K562 (cell line): ENCODE data around the gene PTPRM. TPM values are rescaled to one million over a fixed set of nuclear protein-coding genes. Genes with fewer than 3 reads are reported as not detected.

Experiments
- ATAC-seq: fragments of 200-7000 bp; cut with Tn5 transposase; 3 replicates; pipeline ENCODE4 v1.9.1; 2020; ENCODE audit warnings: moderate library complexity
- BruUV-seq: library from RNA; stranded (reverse); fragments of 400-500 nt; replicated peaks from 2 replicates; lab custom pipeline; 2021; lab: Mats Ljungman, UMichigan
- CTCF ChIA-PET: fragments of 300-600 bp; formaldehyde crosslinking; extraction: SDS; loops from one replicate; lab custom pipeline; 2021; ENCODE audit warnings: low intra/inter-chr PET ratio; lab: Yijun Ruan, JAX
- POLR2A ChIA-PET: fragments of 300-600, 350-650 bp; sonication (Branson Sonifier 250); formaldehyde crosslinking; extraction: SDS; loops from one replicate; lab custom pipeline; 2021; ENCODE audit warnings: antibody characterized with exemption, inconsistent platforms; lab: Yijun Ruan, JAX
- DNase-seq, 4 experiments: peaks; one replicate each; pipeline versions ENCODE4 v3.0.0 to v3.0.0-alpha.2; 2011 to 2018; ENCODE audit warnings: low spot score in 3 of 4, mixed read lengths in 3 of 4; ENCODE audit errors: extremely low read depth in 1 of 4
- FAIRE-seq: peaks from 2 replicates; lab custom pipeline; 2011; peaks lifted over from hg19 to GRCh38; lab: Jason Lieb, UNC
- H2AFZ ChIP-seq: 2 replicates; pipeline ENCODE4 v1.6.0; 2011; ENCODE audit warnings: low read depth, low read length, control low read depth, inconsistent platforms
- H3K27ac ChIP-seq: fragments of 200-600 bp; 3 replicates; pipeline ENCODE4 v1.8.0; 2011; ENCODE audit warnings: low read depth, mild to moderate bottlenecking, control low read depth, inconsistent platforms, low read length, moderate library complexity, mixed read lengths; ENCODE audit errors: extremely low read depth
- H3K27me3 ChIP-seq, 2 experiments: fragments of 300-600 bp in 1 of 2; 2 replicates in 1 of 2; 3 replicates in 1 of 2; pipeline versions ENCODE4 v1.6.0 to v1.8.0; 2011; ENCODE audit warnings: inconsistent platforms in 2 of 2, low read length in 2 of 2, mild to moderate bottlenecking in 1 of 2, mixed read lengths in 1 of 2, moderate library complexity in 1 of 2; ENCODE audit not compliant: control insufficient read depth in 2 of 2, insufficient read depth in 2 of 2
- H3K36me3 ChIP-seq: fragments of 300-600 bp; 3 replicates; pipeline ENCODE4 v1.8.0; 2011; ENCODE audit warnings: mild to moderate bottlenecking, low read length, inconsistent platforms; ENCODE audit not compliant: control insufficient read depth, insufficient read depth
- H3K4me1 ChIP-seq, 2 experiments: fragments of 200-600 bp in 1 of 2; replicated peaks in 1 of 2; 2 replicates in 1 of 2; 3 replicates in 1 of 2; pipeline versions ENCODE4 v1.5.1 to v1.8.0; 2011; ENCODE audit warnings: inconsistent platforms in 2 of 2, low read length in 2 of 2, mild to moderate bottlenecking in 1 of 2, mixed read lengths in 1 of 2, moderate library complexity in 1 of 2; ENCODE audit not compliant: control insufficient read depth in 2 of 2, insufficient read depth in 2 of 2
- H3K4me2 ChIP-seq: 2 replicates; pipeline ENCODE4 v1.6.1; 2011; ENCODE audit warnings: low read length, control low read depth, inconsistent platforms, mixed read lengths; ENCODE audit not compliant: insufficient read depth
- H3K4me3 ChIP-seq: fragments of 200-600 bp; sonication (generic), shearing (Covaris generic); 2 replicates; pipeline ENCODE4 v1.5.1; 2016; ENCODE audit warnings: control low read depth, inconsistent platforms
- H3K79me2 ChIP-seq: fragments of 200-600 bp; 3 replicates; pipeline ENCODE4 v1.8.0; 2011; ENCODE audit warnings: low read length, inconsistent platforms; ENCODE audit not compliant: control insufficient read depth, insufficient read depth
- H3K9ac ChIP-seq, 2 experiments: 2 replicates each; pipeline versions ENCODE4 v1.6.0 to v1.6.1; 2011; ENCODE audit warnings: low read depth in 2 of 2, low read length in 2 of 2, control low read depth in 1 of 2, inconsistent platforms in 1 of 2, mild to moderate bottlenecking in 1 of 2, mixed read lengths in 1 of 2; ENCODE audit not compliant: insufficient read depth in 1 of 2
- H3K9me1 ChIP-seq: one replicate; pipeline ENCODE4 v1.6.0; 2011; ENCODE audit warnings: inconsistent platforms, mild to moderate bottlenecking, low read length, moderate library complexity; ENCODE audit not compliant: control insufficient read depth, insufficient read depth
- H3K9me3 ChIP-seq: replicated peaks from 2 replicates; pipeline ENCODE4 v1.5.1; 2011; ENCODE audit warnings: low read depth, low read length, inconsistent platforms; ENCODE audit not compliant: control insufficient read depth, insufficient read depth
- H4K20me1 ChIP-seq: replicated peaks from 2 replicates; pipeline ENCODE4 v1.6.1; 2011; ENCODE audit warnings: low read length, inconsistent platforms, mixed read lengths; ENCODE audit not compliant: control insufficient read depth, insufficient read depth
- CBX8 ChIP-seq: fragments of 200-600 bp; sonication (generic); IDR thresholded peaks from 2 replicates; pipeline ENCODE4 v1.6.1; 2012; ENCODE audit warnings: borderline replicate concordance, mixed run types, low read depth, mild to moderate bottlenecking, moderate library complexity, mixed read lengths, low read length, control low read depth, inconsistent platforms; ENCODE audit not compliant: poor library complexity, severe bottlenecking; ENCODE audit errors: extremely low read depth
- HDAC8 ChIP-seq: fragments of 450-650 bp; IDR thresholded peaks from 2 replicates; pipeline ENCODE4 v1.6.1; 2016; ENCODE audit warnings: mild to moderate bottlenecking, missing genetic modification characterization, moderate library complexity, missing compliant biosample characterization
- PHF8 ChIP-seq: fragments of 200-600 bp; sonication (generic); IDR thresholded peaks from 2 replicates; pipeline ENCODE4 v1.6.1; 2012; ENCODE audit warnings: mixed run types, mild to moderate bottlenecking, inconsistent platforms, low read length, moderate library complexity, borderline replicate concordance
- RBM39 ChIP-seq: fragments of 200-400 bp; formaldehyde crosslinking; optimal IDR thresholded peaks from 2 replicates; pipeline ENCODE3; 2018; ENCODE audit warnings: low read depth, low read length
- TGIF2 ChIP-seq: sonication (generic); formaldehyde crosslinking; IDR thresholded peaks from 2 replicates; pipeline ENCODE4 v1.8.1; 2022; ENCODE audit warnings: mild to moderate bottlenecking, missing genetic modification reagents, moderate library complexity
- WGBS: fragments of 100-300 bp; shearing (Covaris generic); methylation state at CpG from one replicate; pipeline ENCODE4 v1.1.6; 2016; ENCODE audit warnings: low coverage, mixed read lengths; ENCODE audit not compliant: insufficient coverage; ENCODE audit errors: missing lambda C conversion rate; 5-methylcytosine and 5-hydroxymethylcytosine counted together
- in situ Hi-C: fragments of 300-500 bp; cut with MboI; formaldehyde crosslinking; loops from 4 replicates; pipeline ENCODE4 v1.15.0; 2018; ENCODE audit warnings: inconsistent platforms, mixed read lengths
- intact Hi-C: fragments of 100-400 bp; cut with micrococcal nuclease; formaldehyde crosslinking; loops from 2 replicates; pipeline ENCODE4 v1.14.2; 2022
- polyA plus RNA-seq, 8 experiments: library from polyadenylated mRNA; depleted of rRNA in 4 of 8; stranded (reverse) in 5 of 8; unstranded in 3 of 8; fragments of >200 nt; fragmentation: Nextera tagmentation in 2 of 8; fragmentation: Illumina TruSeq in 1 of 8; extraction: Ambion mirVana in 2 of 8; extraction: Trizol in 1 of 8; gene quantifications; 2 replicates each; pipeline versions ENCODE4 v1.2.1 to v1.2.3, GENCODE V29; 2011 to 2014; ENCODE audit warnings: inconsistent platforms in 1 of 8, missing spikeins in 1 of 8
- total RNA-seq, 7 experiments: library from RNA; depleted of rRNA in 6 of 7; stranded (reverse); fragments of >200 nt in 6 of 7; fragmentation: Illumina TruSeq in 2 of 7; extraction: Trizol in 2 of 7; gene quantifications; 2 replicates each; pipeline versions ENCODE4 v1.2.1 to v1.2.3, GENCODE V29; 2011 to 2021; ENCODE audit warnings: low replicate concordance in 1 of 7
- TF ChIP-seq, protein P1 (sequence below): sonication (generic); IDR thresholded peaks from 2 replicates; pipeline ENCODE4 v1.6.1; 2016
- TF ChIP-seq, protein P2 (sequence below): fragments of 250-450 bp; sonication (Bioruptor Pico); IDR thresholded peaks from 2 replicates; pipeline ENCODE4 v1.5.0; 2020; ENCODE audit warnings: mild to moderate bottlenecking, borderline replicate concordance
- TF ChIP-seq, protein P3 (sequence below): fragments of 450-650 bp; IDR thresholded peaks from 2 replicates; pipeline ENCODE4 v1.7.1; 2018; ENCODE audit warnings: mild to moderate bottlenecking, low read depth; ENCODE audit not compliant: partially characterized antibody
- TF ChIP-seq, protein P4 (sequence below): fragments of 250-450 bp; sonication (Bioruptor Pico); IDR thresholded peaks from 2 replicates; pipeline ENCODE4 v1.9.0; 2021; ENCODE audit warnings: mild to moderate bottlenecking, inconsistent platforms

Gene PTPRM
- total and polyA plus RNA-seq, 9 of the 15 experiments (the other 6 are each of a cell fraction or from before 2014, with no cell fraction given) = 0.03 to 0.16 (median 0.08) TPM; not detected in 3

DNA sequence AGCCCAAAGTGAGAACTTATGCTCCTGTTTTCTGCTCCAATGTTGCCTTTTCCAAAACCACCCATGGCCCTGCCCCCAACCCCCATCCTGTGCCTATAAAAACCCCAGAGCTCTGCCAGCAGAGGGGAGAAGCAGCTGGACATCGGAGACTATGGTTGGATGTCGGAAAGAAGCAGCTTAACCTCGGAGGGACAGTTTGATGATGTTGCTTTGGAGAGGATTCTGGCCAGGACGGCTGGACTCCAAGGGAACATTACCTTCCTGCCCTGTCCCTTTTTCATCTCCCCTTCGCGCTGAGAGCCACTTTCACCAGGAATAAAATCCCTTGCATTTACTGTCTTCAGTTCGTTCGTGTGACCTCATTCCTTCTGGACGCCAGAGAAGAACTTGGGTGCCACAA, 158.4 kb downstream of the PTPRM start:
- no peaks in the 10 kb centered on the region for H4K20me1 ChIP-seq
- TF ChIP-seq CBX8 (no peak), HDAC8 (tag) (no peak), PHF8 (no peak), TGIF2 (no peak), RBM39 (no peak)
- TF ChIP-seq, protein P1, sequence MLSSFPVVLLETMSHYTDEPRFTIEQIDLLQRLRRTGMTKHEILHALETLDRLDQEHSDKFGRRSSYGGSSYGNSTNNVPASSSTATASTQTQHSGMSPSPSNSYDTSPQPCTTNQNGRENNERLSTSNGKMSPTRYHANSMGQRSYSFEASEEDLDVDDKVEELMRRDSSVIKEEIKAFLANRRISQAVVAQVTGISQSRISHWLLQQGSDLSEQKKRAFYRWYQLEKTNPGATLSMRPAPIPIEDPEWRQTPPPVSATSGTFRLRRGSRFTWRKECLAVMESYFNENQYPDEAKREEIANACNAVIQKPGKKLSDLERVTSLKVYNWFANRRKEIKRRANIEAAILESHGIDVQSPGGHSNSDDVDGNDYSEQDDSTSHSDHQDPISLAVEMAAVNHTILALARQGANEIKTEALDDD = no peak
- TF ChIP-seq, protein P2, sequence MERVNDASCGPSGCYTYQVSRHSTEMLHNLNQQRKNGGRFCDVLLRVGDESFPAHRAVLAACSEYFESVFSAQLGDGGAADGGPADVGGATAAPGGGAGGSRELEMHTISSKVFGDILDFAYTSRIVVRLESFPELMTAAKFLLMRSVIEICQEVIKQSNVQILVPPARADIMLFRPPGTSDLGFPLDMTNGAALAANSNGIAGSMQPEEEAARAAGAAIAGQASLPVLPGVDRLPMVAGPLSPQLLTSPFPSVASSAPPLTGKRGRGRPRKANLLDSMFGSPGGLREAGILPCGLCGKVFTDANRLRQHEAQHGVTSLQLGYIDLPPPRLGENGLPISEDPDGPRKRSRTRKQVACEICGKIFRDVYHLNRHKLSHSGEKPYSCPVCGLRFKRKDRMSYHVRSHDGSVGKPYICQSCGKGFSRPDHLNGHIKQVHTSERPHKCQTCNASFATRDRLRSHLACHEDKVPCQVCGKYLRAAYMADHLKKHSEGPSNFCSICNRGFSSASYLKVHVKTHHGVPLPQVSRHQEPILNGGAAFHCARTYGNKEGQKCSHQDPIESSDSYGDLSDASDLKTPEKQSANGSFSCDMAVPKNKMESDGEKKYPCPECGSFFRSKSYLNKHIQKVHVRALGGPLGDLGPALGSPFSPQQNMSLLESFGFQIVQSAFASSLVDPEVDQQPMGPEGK (CRISPR knock-in tag) = no peak
- TF ChIP-seq, protein P3, sequence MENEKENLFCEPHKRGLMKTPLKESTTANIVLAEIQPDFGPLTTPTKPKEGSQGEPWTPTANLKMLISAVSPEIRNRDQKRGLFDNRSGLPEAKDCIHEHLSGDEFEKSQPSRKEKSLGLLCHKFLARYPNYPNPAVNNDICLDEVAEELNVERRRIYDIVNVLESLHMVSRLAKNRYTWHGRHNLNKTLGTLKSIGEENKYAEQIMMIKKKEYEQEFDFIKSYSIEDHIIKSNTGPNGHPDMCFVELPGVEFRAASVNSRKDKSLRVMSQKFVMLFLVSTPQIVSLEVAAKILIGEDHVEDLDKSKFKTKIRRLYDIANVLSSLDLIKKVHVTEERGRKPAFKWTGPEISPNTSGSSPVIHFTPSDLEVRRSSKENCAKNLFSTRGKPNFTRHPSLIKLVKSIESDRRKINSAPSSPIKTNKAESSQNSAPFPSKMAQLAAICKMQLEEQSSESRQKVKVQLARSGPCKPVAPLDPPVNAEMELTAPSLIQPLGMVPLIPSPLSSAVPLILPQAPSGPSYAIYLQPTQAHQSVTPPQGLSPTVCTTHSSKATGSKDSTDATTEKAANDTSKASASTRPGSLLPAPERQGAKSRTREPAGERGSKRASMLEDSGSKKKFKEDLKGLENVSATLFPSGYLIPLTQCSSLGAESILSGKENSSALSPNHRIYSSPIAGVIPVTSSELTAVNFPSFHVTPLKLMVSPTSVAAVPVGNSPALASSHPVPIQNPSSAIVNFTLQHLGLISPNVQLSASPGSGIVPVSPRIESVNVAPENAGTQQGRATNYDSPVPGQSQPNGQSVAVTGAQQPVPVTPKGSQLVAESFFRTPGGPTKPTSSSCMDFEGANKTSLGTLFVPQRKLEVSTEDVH = no peak
- TF ChIP-seq, protein P4, sequence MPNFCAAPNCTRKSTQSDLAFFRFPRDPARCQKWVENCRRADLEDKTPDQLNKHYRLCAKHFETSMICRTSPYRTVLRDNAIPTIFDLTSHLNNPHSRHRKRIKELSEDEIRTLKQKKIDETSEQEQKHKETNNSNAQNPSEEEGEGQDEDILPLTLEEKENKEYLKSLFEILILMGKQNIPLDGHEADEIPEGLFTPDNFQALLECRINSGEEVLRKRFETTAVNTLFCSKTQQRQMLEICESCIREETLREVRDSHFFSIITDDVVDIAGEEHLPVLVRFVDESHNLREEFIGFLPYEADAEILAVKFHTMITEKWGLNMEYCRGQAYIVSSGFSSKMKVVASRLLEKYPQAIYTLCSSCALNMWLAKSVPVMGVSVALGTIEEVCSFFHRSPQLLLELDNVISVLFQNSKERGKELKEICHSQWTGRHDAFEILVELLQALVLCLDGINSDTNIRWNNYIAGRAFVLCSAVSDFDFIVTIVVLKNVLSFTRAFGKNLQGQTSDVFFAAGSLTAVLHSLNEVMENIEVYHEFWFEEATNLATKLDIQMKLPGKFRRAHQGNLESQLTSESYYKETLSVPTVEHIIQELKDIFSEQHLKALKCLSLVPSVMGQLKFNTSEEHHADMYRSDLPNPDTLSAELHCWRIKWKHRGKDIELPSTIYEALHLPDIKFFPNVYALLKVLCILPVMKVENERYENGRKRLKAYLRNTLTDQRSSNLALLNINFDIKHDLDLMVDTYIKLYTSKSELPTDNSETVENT = no peak
- TF ChIP-seq, all 486 proteins: peak for 0
- intact Hi-C loops (no loop called here), in situ Hi-C loops (no loop called here)
- FAIRE-seq = no peak
- ChIA-PET POLR2A (no interaction called here), CTCF (no interaction called here)
- no peaks in the 10 kb centered on the region; a peak in 1 of 5 replicates for H3K27me3 ChIP-seq
- H3K9ac ChIP-seq = no peak overlapping the region
- WGBS = 2% methylated on average over 9 of the region's 9 CpGs
- H3K9me1 ChIP-seq = no peaks in the 10 kb centered on the region
- H3K36me3 ChIP-seq = no peaks in the 10 kb centered on the region
- no peak overlapping the region for H3K4me3 ChIP-seq
- no peaks in the 10 kb centered on the region for H3K4me1 ChIP-seq
- no peak for ATAC-seq
- H3K79me2 ChIP-seq = no peaks in the 10 kb centered on the region
- H2AFZ ChIP-seq = no peak overlapping the region
- no peak for DNase-seq
- no TSS peak for BruUV-seq
- no peak overlapping the region for H3K4me2 ChIP-seq
- H3K9me3 ChIP-seq = no peaks in the 10 kb centered on the region
- H3K27ac ChIP-seq = no peak overlapping the region
